OCI-LY1 (cell line): Measurements from ENCODE around the gene LRMDA.
"Not testable (repeated sequence)": the region's sequence is repeated elsewhere in the genome, so short reads cannot be mapped to it uniquely, and the experiment has no call there.

Experiments
- H2AFZ ChIP-seq: fragments of 200-600 bp; sonication (generic), shearing (Covaris generic); 2 replicates; pipeline ENCODE4 v1.6.0; 2014; ENCODE audit warnings: antibody characterized with exemption, mild to moderate bottlenecking, low read length
- H3F3A ChIP-seq: fragments of 200-600 bp; sonication (generic), shearing (Covaris generic); 2 replicates; pipeline ENCODE4 v1.6.0; 2014; ENCODE audit warnings: mild to moderate bottlenecking, antibody characterized with exemption, low read length, moderate library complexity; ENCODE audit not compliant: insufficient read depth
- H3K27ac ChIP-seq: fragments of 200-600 bp; sonication (generic); 2 replicates; pipeline ENCODE4 v1.5.1; 2014; ENCODE audit warnings: low read length, mixed run types, mild to moderate bottlenecking, low read depth; ENCODE audit not compliant: poor library complexity, severe bottlenecking
- H3K27me3 ChIP-seq: fragments of 200-600 bp; sonication (generic); 2 replicates; pipeline ENCODE4 v1.6.0; 2014; ENCODE audit warnings: antibody characterized with exemption, mild to moderate bottlenecking, low read length, moderate library complexity; ENCODE audit not compliant: insufficient read depth
- H3K36me3 ChIP-seq: fragments of 200-600 bp; sonication (generic); 2 replicates; pipeline ENCODE4 v1.6.1; 2014; ENCODE audit warnings: mild to moderate bottlenecking, antibody characterized with exemption, low read length, moderate library complexity, mixed read lengths; ENCODE audit not compliant: insufficient read depth
- H3K4me1 ChIP-seq: fragments of 200-600 bp; sonication (generic); 2 replicates; pipeline ENCODE4 v1.5.1; 2014; ENCODE audit warnings: mild to moderate bottlenecking, low read length, moderate library complexity; ENCODE audit not compliant: insufficient read depth, severe bottlenecking
- H3K4me2 ChIP-seq: fragments of 200-600 bp; sonication (generic), shearing (Covaris generic); 2 replicates; pipeline ENCODE4 v1.6.1; 2014; ENCODE audit warnings: low read length
- H3K4me3 ChIP-seq: fragments of 200-600 bp; sonication (generic); 2 replicates; pipeline ENCODE4 v1.5.1; 2014; ENCODE audit warnings: low read length, low read depth, mild to moderate bottlenecking, mixed read lengths; ENCODE audit not compliant: poor library complexity, severe bottlenecking
- H3K79me2 ChIP-seq: fragments of 200-600 bp; shearing (Covaris generic); 2 replicates; pipeline ENCODE4 v1.6.1; 2016; ENCODE audit warnings: mixed run types, low read length, mixed read lengths; ENCODE audit not compliant: insufficient read depth
- H3K9ac ChIP-seq: fragments of 200-600 bp; sonication (generic), shearing (Covaris generic); 2 replicates; pipeline ENCODE4 v1.6.1; 2014; ENCODE audit warnings: mild to moderate bottlenecking, low read length, mixed read lengths
- H3K9me2 ChIP-seq: fragments of 200-600 bp; sonication (generic), shearing (Covaris generic); 2 replicates; pipeline ENCODE4 v1.6.1; 2014; ENCODE audit warnings: low read depth, mild to moderate bottlenecking, low read length, mixed read lengths
- H3K9me3 ChIP-seq: fragments of 200-600 bp; shearing (Covaris generic); 2 replicates; pipeline ENCODE4 v1.6.1; 2014; ENCODE audit warnings: low read length, mixed read lengths
- H4K20me1 ChIP-seq: fragments of 200-600 bp; sonication (generic), shearing (Covaris generic); 2 replicates; pipeline ENCODE4 v1.6.0; 2016; ENCODE audit warnings: mild to moderate bottlenecking, low read length; ENCODE audit not compliant: insufficient read depth
- EZH2 ChIP-seq: fragments of 200-600 bp; sonication (generic), shearing (Covaris generic); IDR thresholded peaks from 2 replicates; pipeline ENCODE4 v1.8.0; 2017; ENCODE audit warnings: borderline replicate concordance, mixed run types, mild to moderate bottlenecking, antibody characterized with exemption, low read length, moderate library complexity, mixed read lengths
- TF ChIP-seq, protein P1 (sequence below): fragments of 200-600 bp; sonication (generic), shearing (Covaris generic); IDR thresholded peaks from 2 replicates; pipeline ENCODE4 v1.5.1; 2017; ENCODE audit warnings: mild to moderate bottlenecking, antibody characterized with exemption, low read length, moderate library complexity, mixed read lengths

Gene LRMDA

DNA sequence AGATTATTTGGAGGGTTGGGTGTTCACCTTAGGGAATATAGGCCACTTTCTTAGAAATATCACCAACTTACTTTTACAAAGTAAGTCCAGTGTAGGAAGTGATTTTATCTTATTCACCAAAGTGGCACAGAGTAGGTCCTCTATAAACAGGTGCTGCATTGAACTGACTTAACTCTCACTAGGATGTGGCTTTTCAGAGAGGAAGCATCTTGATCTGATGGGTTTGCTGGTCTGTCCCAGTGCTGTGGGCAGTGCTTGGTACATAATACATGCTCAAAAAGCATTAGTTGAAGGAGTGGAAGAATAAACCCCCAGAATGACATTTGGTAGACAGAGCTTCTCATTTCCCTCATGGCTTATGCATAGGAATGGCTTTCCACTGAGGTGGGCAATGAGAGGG is 334.7 kb downstream of the LRMDA start:
- no peak overlapping the region for H3K9ac ChIP-seq
- no peaks in the 10 kb centered on the region for H3F3A ChIP-seq
- no peaks in the 10 kb centered on the region for H3K79me2 ChIP-seq
- H3K4me3 ChIP-seq, result no peak overlapping the region
- no peaks in the 10 kb centered on the region for H3K27me3 ChIP-seq
- no peaks in the 10 kb centered on the region for H4K20me1 ChIP-seq
- H3K36me3 ChIP-seq, result no peaks in the 10 kb centered on the region
- TF ChIP-seq, protein P1, sequence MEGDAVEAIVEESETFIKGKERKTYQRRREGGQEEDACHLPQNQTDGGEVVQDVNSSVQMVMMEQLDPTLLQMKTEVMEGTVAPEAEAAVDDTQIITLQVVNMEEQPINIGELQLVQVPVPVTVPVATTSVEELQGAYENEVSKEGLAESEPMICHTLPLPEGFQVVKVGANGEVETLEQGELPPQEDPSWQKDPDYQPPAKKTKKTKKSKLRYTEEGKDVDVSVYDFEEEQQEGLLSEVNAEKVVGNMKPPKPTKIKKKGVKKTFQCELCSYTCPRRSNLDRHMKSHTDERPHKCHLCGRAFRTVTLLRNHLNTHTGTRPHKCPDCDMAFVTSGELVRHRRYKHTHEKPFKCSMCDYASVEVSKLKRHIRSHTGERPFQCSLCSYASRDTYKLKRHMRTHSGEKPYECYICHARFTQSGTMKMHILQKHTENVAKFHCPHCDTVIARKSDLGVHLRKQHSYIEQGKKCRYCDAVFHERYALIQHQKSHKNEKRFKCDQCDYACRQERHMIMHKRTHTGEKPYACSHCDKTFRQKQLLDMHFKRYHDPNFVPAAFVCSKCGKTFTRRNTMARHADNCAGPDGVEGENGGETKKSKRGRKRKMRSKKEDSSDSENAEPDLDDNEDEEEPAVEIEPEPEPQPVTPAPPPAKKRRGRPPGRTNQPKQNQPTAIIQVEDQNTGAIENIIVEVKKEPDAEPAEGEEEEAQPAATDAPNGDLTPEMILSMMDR, result no peak
- no peak for TF ChIP-seq EZH2
- H3K9me2 ChIP-seq, result no peaks in the 10 kb centered on the region
- H3K9me3 ChIP-seq, result no peaks in the 10 kb centered on the region
- H3K4me2 ChIP-seq, result no peak overlapping the region
- no peaks in the 10 kb centered on the region for H3K4me1 ChIP-seq
- no peak overlapping the region for H3K27ac ChIP-seq
- no peak overlapping the region for H2AFZ ChIP-seq

DNA sequence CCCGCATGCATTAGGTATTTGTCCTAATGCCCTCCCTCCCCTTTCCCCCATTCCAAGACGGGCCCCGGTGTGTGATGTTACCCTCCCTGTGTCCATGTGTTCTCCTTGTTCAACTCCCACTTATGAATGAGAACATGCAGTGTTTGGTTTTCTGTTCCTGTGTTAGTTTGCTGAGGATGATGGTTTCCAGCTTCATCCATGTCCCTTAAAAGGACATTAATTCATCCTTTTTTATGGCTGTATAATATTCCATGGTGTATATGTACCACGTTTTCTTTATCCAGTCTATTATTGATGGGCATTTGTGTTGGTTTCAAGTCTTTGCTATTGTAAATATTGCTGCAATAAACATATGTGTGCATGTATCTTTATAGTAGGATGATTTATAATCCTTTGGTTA is 335.3 kb downstream of the LRMDA start:
- not testable (repeated sequence) for H3K9me2 ChIP-seq, H3K79me2 ChIP-seq, H3K4me2 ChIP-seq, H3K4me3 ChIP-seq, H3K27ac ChIP-seq, H3F3A ChIP-seq, H3K36me3 ChIP-seq, H3K27me3 ChIP-seq, H3K4me1 ChIP-seq, H3K9me3 ChIP-seq, H3K9ac ChIP-seq, H4K20me1 ChIP-seq, H2AFZ ChIP-seq

DNA sequence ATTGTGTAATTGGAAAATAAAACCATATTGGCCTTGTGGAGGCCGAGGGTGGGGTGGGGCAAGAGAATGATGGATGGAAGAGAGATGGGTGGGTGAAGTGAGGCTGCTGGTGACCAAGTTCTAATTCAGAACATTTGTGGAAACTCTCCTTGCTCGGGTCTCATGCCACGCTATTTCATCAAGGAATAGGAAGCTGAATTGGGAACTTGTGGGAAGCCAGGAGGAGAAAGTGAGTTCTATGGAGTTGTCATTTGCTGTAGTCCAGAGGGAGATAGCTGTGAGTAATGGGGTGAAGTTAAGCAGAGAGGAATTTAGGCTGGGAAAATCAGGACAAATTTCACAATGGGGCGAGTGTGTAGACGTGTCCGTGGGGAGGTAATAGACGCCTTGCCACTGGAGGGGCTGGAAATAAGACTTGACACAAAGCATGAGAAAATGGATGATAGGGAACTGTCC is 339.2 kb downstream of the LRMDA start:
- Histone ChIP-seq H3K4me2 (no peak overlapping the region), H3K4me3 (no peak overlapping the region), H3K4me1 (no peaks in the 10 kb centered on the region), H3K36me3 (no peaks in the 10 kb centered on the region), H3K79me2 (no peaks in the 10 kb centered on the region), H3K9ac (no peak overlapping the region), H2AFZ (no peak overlapping the region), H3K27me3 (no peaks in the 10 kb centered on the region), H3F3A (no peaks in the 10 kb centered on the region), H3K9me3 (no peaks in the 10 kb centered on the region), H3K27ac (no peak overlapping the region), H3K9me2 (no peaks in the 10 kb centered on the region), H4K20me1 (no peaks in the 10 kb centered on the region)
- no peak for TF ChIP-seq EZH2
- TF ChIP-seq, protein P1, result no peak

DNA sequence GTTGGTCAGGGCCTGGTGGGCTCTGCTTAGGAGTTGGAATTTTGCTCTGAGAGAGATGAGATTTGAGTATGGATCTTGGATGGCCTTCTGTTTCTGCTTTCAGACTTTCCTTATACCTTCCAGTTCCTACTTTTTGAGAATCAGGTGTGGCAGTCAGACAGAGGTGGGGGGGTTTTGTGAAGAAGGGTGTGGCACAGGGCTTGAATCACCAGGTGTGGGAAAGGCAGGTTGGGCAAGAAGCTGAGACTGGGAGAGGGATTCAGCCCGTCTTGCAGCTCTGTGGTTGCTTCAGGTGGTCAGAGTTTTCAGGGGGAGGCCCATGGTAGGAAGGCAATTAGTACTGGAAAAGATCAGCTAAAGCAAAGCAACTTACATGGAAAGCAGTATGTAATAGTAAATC is 340.2 kb downstream of the LRMDA start:
- Histone ChIP-seq H3K9me2 (no peaks in the 10 kb centered on the region), H3K79me2 (no peaks in the 10 kb centered on the region), H3K9me3 (no peaks in the 10 kb centered on the region), H3K4me2 (no peak overlapping the region), H3K9ac (no peak overlapping the region), H3K36me3 (no peaks in the 10 kb centered on the region), H3K27ac (no peak overlapping the region), H3F3A (no peaks in the 10 kb centered on the region), H3K4me3 (no peak overlapping the region), H2AFZ (no peak overlapping the region), H3K4me1 (no peaks in the 10 kb centered on the region), H3K27me3 (no peaks in the 10 kb centered on the region), H4K20me1 (no peaks in the 10 kb centered on the region)
- TF ChIP-seq EZH2, result no peak
- TF ChIP-seq, protein P1, result no peak
